ENCODE data around the gene TTC7B. TPM values are rescaled to one million over a fixed set of nuclear protein-coding genes. Genes with fewer than 3 reads are reported as not detected.

The TTC7B gene
- total and polyA plus RNA-seq, 2 experiments from 2014 or later: 5.2 to 28.2 TPM

DNA sequence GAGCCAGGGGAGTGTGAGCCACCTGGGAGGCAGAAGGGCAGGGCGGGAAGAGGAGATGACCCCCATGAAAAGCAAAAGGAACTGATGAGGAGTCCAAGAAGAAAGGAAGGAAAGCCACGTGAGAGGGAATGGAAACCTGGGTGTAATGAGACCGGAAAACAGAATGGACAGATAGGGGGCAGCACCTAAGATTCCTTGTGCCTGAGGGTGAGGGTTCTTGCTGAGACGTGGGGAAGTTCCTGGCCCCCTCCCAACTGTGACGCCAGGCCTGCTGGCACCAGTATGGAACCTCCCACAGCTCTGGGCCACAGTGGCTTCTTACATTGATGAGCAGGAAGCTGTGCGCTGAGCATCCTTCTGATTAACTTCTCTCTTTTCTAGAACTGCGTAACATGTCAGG lies 30.8 kb downstream of the TTC7B start:
- DNase-seq: peak; percentile 24
- in situ Hi-C loops (cut with MboI): no loop called here
- 77 to 80% methylated on average over 7 of the region's 7 CpGs for WGBS, 2 experiments (ENCODE audit: low coverage in 1 of 2, low lambda C conversion rate in 2 of 2, missing lambda C conversion rate in 2 of 2)

DNA sequence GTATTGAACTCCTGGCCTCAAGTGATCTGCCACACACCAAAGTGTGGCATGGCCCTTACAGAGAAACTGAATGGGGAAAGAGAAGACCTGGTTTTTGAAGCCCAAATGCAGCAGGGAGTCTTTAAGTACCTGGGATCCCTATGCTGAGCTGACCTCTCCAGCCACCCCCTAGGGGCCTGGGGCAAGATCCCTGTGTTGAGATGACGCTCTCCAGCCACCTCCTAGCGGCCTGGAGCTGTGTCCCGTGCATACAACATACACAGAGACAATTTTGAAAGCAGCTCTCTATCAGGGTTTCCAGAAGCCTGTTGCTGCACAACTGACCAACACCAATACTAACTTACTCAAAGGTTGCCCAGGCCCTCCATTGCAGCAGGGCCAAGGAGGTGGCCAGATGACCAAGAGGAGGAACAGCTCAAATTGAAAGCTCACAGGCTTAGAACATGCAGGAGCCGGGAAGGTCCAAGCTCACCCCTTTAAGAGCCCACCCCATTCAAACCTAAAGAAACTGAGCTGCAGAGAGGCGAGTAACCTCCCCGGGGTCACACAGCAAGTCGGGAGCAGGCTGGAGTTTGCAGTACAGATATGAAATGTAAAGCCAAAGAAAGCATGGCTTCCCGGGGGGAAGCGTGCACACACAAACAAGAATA lies 31.5 kb downstream of the TTC7B start:
- H3K9me2 ChIP-seq (ENCODE audit: insufficient read depth): no peaks in the 10 kb centered on the region
- H3K36me3 ChIP-seq (ENCODE audit: low read depth): no peaks in the 10 kb centered on the region
- no peaks in the 10 kb centered on the region for H4K20me1 ChIP-seq (ENCODE audit: insufficient read depth)
- H2AFZ ChIP-seq: no peak overlapping the region
- no peak for TF ChIP-seq EZH2phosphoT487 (IDR thresholded peaks at IDR 0.05; ENCODE audit: insufficient read depth, low read depth)
- no peak for TF ChIP-seq EZH2 (IDR thresholded peaks at IDR 0.05; ENCODE audit: insufficient read depth, poor library complexity, severe bottlenecking)
- no peak overlapping the region for H3K4me3 ChIP-seq
- in situ Hi-C loops (cut with MboI): no loop called here
- no peak overlapping the region for H3K4me2 ChIP-seq (ENCODE audit: unreplicated experiment)
- H3K9ac ChIP-seq: no peak overlapping the region
- H3K4me1 ChIP-seq (ENCODE audit: insufficient read depth): peaks cover 5% of the 10 kb centered on the region
- no peaks in the 10 kb centered on the region for H3K27me3 ChIP-seq (replicated peaks; ENCODE audit: insufficient read depth)
- no peaks in the 10 kb centered on the region for H3K9me3 ChIP-seq (ENCODE audit: low read depth)
- no peak for DNase-seq
- no peak overlapping the region for H3K27ac ChIP-seq
- no peaks in the 10 kb centered on the region for H3K79me2 ChIP-seq (ENCODE audit: insufficient read depth)
- 90 to 96% methylated on average over 9 of the region's 9 CpGs for WGBS, 2 experiments (ENCODE audit: low coverage in 1 of 2, low lambda C conversion rate in 2 of 2, missing lambda C conversion rate in 2 of 2)
- peaks cover 15% of the 10 kb centered on the region for H3F3A ChIP-seq (ENCODE audit: insufficient read depth)

More for the DNA sequence above, 30.8 kb downstream of the TTC7B start:
- Histone ChIP-seq H3K9me3 (ENCODE audit: low read depth) (no peaks in the 10 kb centered on the region), H3K4me1 (ENCODE audit: insufficient read depth) (peaks cover 5% of the 10 kb centered on the region), H4K20me1 (ENCODE audit: insufficient read depth) (no peaks in the 10 kb centered on the region), H3K79me2 (ENCODE audit: insufficient read depth) (no peaks in the 10 kb centered on the region), H3F3A (ENCODE audit: insufficient read depth) (peaks cover 13% of the 10 kb centered on the region), H3K36me3 (ENCODE audit: low read depth) (no peaks in the 10 kb centered on the region), H3K27me3 (replicated peaks; ENCODE audit: insufficient read depth) (no peaks in the 10 kb centered on the region), H2AFZ (no peak overlapping the region), H3K9ac (no peak overlapping the region), H3K4me3 (no peak overlapping the region), H3K4me2 (ENCODE audit: unreplicated experiment) (no peak overlapping the region), H3K9me2 (ENCODE audit: insufficient read depth) (no peaks in the 10 kb centered on the region), H3K27ac (no peak overlapping the region)
- TF ChIP-seq EZH2 (IDR thresholded peaks at IDR 0.05; ENCODE audit: insufficient read depth, poor library complexity, severe bottlenecking): no peak
- no peak for TF ChIP-seq EZH2phosphoT487 (IDR thresholded peaks at IDR 0.05; ENCODE audit: insufficient read depth, low read depth)

DNA sequence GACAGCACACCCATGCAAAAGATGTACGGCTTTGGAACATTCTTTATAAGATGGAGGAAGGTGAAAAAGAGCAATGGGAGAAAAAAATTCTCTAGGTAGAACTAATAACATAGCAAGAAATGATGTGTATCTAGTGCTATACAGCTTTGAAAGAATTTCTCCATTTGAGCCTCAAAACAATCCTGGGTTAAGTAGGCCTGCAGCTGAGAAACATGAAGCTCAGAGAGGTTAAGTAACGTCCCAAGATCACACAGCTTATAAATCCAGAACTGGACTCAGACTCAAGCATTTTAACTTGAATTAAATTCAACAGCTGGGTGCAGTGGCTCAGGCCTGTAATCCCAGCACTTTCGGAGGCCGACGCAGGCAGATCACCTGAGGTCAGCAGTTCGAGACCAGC lies 32.9 kb downstream of the TTC7B start:
- Histone ChIP-seq H3K27ac (no peak overlapping the region), H3K27me3 (replicated peaks; ENCODE audit: insufficient read depth) (no peaks in the 10 kb centered on the region), H3K9me2 (ENCODE audit: insufficient read depth) (no peaks in the 10 kb centered on the region), H3K9ac (no peak overlapping the region), H3K36me3 (ENCODE audit: low read depth) (no peaks in the 10 kb centered on the region), H4K20me1 (ENCODE audit: insufficient read depth) (no peaks in the 10 kb centered on the region), H3K4me3 (no peak overlapping the region), H3F3A (ENCODE audit: insufficient read depth) (peaks cover 15% of the 10 kb centered on the region), H3K4me2 (ENCODE audit: unreplicated experiment) (no peak overlapping the region), H3K9me3 (ENCODE audit: low read depth) (no peaks in the 10 kb centered on the region), H3K79me2 (ENCODE audit: insufficient read depth) (no peaks in the 10 kb centered on the region), H3K4me1 (ENCODE audit: insufficient read depth) (peaks cover 5% of the 10 kb centered on the region), H2AFZ (no peak overlapping the region)
- 91 to 93% methylated on average over 6 of the region's 6 CpGs for WGBS, 2 experiments (ENCODE audit: low coverage in 1 of 2, low lambda C conversion rate in 2 of 2, missing lambda C conversion rate in 2 of 2)
- DNase-seq: no peak
- TF ChIP-seq EZH2phosphoT487 (IDR thresholded peaks at IDR 0.05; ENCODE audit: insufficient read depth, low read depth): no peak
- no peak for TF ChIP-seq EZH2 (IDR thresholded peaks at IDR 0.05; ENCODE audit: insufficient read depth, poor library complexity, severe bottlenecking)
- in situ Hi-C loops (cut with MboI): no loop called here

DNA sequence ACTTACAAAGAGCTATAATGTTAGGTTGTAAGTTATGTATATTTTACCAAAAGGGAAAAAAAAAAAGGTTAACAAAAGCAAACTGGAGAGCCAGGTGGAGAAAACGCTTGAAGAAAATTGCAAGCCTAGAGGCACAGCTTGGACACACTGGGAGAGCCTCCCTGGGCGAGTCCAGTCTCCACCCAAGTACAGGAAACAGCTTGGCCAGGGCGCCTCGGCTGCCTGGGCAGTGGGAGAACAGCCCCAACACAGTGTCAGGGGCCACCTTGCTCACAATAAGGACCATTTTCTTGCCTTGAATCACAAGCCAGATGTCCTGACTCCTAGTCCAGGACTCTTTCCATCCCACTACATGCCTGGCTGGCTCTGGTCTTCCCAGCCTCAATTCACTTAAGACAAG lies 33.3 kb downstream of the TTC7B start:
- H3K4me2 ChIP-seq (ENCODE audit: unreplicated experiment): no peak overlapping the region
- no peak overlapping the region for H3K9ac ChIP-seq
- WGBS, 2 experiments (ENCODE audit: low coverage in 1 of 2, low lambda C conversion rate in 2 of 2, missing lambda C conversion rate in 2 of 2): 76 to 83% methylated on average over 4 of the region's 4 CpGs
- no peaks in the 10 kb centered on the region for H3K36me3 ChIP-seq (ENCODE audit: low read depth)
- H4K20me1 ChIP-seq (ENCODE audit: insufficient read depth): no peaks in the 10 kb centered on the region
- peaks cover 5% of the 10 kb centered on the region for H3K4me1 ChIP-seq (ENCODE audit: insufficient read depth)
- in situ Hi-C loops (cut with MboI): no loop called here
- no peaks in the 10 kb centered on the region for H3K79me2 ChIP-seq (ENCODE audit: insufficient read depth)
- H3K27me3 ChIP-seq (replicated peaks; ENCODE audit: insufficient read depth): no peaks in the 10 kb centered on the region
- DNase-seq: no peak
- H3K27ac ChIP-seq: no peak overlapping the region
- H3K4me3 ChIP-seq: no peak overlapping the region
- no peaks in the 10 kb centered on the region for H3K9me3 ChIP-seq (ENCODE audit: low read depth)
- TF ChIP-seq EZH2 (IDR thresholded peaks at IDR 0.05; ENCODE audit: insufficient read depth, poor library complexity, severe bottlenecking) (no peak), EZH2phosphoT487 (IDR thresholded peaks at IDR 0.05; ENCODE audit: insufficient read depth, low read depth) (no peak)
- H2AFZ ChIP-seq: no peak overlapping the region
- peaks cover 15% of the 10 kb centered on the region for H3F3A ChIP-seq (ENCODE audit: insufficient read depth)
- H3K9me2 ChIP-seq (ENCODE audit: insufficient read depth): no peaks in the 10 kb centered on the region
